TTC549 (cell line): Measurements from ENCODE around the gene SLC7A6.
A peak's percentile ranks its signal among the peaks of the same experiment; 100 is the strongest.

Source experiments
- FAIRE-seq: peaks from 2 replicates; lab custom pipeline; 2012; peaks lifted over from hg19 to GRCh38; lab: Jason Lieb, UNC

SLC7A6 gene

DNA sequence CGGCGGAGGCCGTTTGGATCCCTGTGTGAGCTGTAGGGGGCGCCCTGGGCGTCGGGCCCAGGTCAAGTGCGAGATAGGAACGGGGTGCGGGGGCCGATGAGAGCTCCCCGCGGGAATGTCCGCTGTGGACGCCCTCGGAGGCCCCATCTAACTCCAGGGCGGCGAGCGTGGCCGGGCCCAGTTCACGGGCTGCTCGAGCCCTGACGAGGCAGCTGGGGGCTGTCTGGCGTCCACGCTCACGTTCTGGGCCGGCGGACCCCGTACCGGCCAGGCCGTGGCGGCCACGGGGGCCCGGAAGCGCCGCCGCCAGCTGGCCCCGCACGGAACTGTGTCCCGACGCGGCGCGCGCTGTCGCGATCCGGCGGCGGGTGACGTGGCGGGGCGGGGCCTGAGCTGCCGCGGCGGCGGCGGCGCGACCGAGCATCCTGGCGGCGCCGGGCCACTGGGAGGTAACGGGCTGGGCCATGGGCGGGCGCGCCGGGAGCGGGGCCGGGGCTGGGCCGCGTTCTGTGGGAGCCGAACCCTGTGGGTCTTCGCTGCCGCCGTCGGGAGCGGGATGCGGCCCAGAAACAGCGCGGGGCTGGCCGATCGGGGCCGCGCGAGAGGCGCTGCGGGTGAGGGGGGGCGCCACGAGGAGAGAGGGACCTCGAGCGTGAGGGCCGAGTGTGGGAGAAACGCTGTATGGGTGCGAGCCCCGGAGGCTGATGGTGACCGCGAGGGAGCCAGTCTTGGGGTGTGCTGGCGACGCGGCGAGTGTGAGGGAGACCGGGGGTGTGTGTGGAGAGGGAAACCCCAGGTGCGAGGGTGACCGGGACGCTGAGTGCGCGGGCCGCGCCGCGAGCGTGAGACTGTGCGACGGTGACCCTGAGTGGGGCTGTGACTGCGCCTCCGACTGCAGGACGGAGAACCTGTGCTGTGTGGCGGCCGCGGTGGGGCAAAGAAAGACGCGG, at the start of gene SLC7A6:
SLC7A6 (plus strand) TSS at position 399 of the 950 bp plus-strand sequence. CDS start 10,201 bp downstream, outside the sequence.
- FAIRE-seq: no peak

GRCh38 chr16:68214726-68215125, 49.6 kb upstream of the SLC7A6 start:
- FAIRE-seq: no peak

GRCh38 chr16:68215302-68215701, 49.0 kb upstream of the SLC7A6 start:
- FAIRE-seq: no peak

DNA sequence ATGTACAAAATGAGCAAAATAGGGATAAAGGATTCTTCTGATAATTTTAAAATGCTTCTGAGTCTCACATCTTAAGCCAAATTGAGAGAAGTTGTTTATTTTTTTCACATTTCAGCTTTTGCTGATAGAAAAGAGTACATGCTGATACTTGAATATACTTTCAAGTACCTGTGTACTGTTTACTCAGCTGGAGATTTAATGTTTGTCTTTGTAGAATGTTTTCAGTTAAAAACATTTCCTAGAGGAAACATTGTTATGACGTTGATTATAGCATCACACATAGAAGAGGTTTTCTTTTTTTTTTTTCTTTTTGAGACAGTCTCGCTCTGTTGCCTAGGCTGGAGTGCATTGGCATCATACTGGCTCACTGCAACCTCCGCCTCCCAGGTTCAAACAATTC, 48.1 kb upstream of the SLC7A6 start:
- FAIRE-seq: no peak

GRCh38 chr16:68217506-68217905, 46.8 kb upstream of the SLC7A6 start:
- no peak for FAIRE-seq

- no peak for FAIRE-seq
Measured at GRCh38 chr16:68219725-68220351, 44.5 kb upstream of the SLC7A6 start.

- no peak for FAIRE-seq
Measured at GRCh38 chr16:68223072-68223471, 41.3 kb upstream of the SLC7A6 start.

DNA sequence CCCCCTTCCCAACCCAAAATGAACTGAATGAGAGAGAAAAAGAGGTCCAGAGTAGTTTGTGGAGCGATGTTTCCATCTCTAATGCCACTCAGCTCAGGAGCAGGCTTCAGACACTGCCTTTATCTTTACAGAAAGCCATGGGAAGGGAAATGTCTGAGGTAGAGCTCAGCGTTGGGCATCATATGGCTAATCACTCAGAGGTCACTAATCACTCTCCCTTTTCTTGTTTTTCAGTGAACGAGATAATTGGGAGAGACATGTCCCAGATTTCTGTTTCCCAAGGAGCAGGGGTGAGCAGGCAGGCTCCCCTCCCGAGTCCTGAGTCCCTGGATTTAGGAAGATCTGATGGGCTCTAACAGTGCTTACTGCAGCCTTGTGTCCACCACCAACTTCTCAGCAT, 38.2 kb upstream of the SLC7A6 start:
- FAIRE-seq: no peak

GRCh38 chr16:68227183-68227793, 37.0 kb upstream of the SLC7A6 start:
- FAIRE-seq: no peak

- FAIRE-seq: no peak
Measured at GRCh38 chr16:68227850-68228553, 36.3 kb upstream of the SLC7A6 start.

GRCh38 chr16:68228652-68229051, 35.7 kb upstream of the SLC7A6 start:
- no peak for FAIRE-seq

- FAIRE-seq: peak; percentile 78
Measured at GRCh38 chr16:68229431-68230175, 34.7 kb upstream of the SLC7A6 start.

DNA sequence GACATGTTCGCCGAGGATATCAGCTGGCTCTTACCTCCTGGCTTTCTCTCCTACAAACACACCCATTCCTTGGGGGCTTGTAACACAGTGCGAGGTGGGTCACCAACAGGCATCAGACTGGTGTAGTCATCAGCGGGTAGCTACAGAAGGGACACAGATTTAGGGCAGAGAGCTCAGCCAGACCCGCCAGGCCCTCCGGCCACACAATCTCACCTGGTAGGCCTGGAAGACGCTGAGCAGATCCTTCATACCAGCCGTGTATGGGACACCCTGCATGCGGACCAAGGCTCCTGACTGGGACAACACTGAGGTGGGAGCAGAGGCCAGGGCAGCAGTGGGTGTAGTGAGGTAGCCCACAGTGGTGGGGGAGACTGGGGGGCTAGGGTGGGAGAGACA, 34.2 kb upstream of the SLC7A6 start:
- FAIRE-seq: no peak

DNA sequence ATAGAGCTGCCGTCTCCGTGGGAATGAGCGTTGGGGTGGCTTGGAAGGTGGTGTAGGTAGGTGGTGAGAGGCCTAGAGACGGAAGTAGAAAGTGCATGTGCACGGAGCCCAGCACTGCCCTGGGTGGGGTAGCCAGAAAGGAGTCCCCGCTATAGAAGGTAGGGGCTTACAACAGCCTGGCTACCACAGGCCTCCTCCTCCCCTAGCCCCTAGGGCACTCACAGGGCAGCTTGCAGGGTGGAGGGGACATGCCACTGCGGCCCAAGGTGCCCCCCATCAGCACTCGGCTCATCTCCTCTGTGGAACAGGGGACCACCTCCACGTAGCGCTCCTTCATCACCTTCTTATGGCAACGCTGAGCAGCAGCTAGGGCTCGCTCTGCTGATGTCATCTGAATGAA, 33.4 kb upstream of the SLC7A6 start:
- FAIRE-seq: no peak

DNA sequence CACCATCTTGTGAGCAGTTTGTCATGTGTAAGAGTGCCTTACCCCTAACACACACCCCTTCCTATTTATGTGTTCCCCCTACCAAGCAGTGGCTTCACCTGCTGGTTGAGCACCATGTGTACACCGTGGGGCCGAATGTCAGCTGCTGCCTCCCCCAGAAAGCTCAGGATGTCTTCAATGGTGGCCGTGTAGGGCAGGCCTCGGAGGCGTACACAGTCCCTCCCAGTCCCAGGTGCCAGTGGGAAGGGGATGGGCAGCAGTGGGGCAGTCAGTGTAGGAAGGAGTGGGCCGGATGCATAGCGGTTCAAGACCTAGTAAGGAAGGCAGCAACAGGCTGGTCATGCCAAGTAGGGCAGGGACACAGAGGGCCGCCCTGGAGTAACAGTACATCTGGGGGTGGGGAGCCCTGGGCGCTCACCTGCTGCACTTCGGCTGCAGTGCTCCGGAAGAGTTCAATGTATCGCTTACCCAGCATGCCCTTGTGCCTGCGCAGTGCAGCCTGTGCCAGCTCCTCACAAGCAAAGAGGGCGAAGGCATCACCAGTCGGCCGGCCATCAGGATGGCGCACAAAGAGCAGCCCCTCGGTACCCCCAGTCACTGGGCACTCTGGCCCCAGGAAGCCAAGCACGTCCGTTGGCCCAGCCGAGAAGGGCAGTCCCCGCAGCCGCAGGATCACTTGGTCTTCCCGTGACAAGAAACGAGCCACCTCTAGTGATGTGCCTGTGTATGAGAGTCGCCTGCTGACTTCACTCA, 32.8 kb upstream of the SLC7A6 start:
- FAIRE-seq: no peak

GRCh38 chr16:68232335-68232734, 32.0 kb upstream of the SLC7A6 start:
- FAIRE-seq: no peak

DNA sequence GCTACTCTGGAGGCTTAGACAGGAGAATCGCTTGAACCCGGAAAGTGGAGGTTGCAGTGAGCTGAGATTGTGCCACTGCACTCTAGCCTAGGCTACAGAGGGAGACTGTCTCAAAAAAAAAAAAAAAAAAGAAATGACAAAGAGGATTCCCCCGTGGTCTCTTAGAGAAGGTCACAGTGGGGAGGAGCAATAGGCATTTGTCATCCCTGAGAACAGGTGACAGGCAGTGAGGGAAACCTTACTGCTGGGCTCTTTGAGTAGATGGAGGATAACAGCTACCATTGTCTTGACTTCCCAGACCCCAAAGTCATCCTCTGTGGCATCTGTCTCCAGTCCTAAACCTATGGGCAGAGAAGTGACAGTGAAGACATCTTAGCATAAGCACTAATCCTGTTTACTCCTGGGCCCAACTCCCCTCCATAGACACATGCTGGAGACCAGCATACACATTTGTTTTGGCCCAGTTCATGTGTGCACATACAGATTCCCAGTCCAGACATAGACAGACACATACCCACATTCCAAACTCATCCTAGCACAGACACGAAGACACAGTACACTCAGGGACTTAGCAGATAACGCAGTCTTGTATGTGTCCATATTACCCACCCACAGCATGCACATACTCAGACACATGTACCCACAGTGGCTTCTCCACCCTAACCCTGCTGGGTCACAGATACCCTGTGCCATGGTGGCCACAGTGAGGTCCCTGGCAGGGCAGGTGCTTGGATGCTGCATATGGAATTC, 31.1 kb upstream of the SLC7A6 start:
- no peak for FAIRE-seq

DNA sequence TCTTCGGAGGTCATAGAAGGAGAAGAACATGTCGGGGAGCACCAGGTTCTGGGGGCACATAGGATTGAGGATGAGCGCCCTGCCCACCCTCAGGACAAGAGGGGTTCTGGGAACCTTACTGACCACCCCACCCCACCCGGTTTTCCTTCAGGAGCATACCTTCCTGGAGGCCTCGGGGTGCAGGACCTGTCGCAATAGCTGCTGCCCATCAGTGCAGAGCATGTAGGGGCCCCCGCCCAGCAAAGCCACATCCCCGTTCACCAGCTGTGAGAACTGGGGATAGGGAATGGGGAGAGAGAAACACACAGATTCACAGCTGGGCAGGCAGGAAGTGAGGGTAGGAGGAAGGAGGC, 30.5 kb upstream of the SLC7A6 start:
- FAIRE-seq: no peak

DNA sequence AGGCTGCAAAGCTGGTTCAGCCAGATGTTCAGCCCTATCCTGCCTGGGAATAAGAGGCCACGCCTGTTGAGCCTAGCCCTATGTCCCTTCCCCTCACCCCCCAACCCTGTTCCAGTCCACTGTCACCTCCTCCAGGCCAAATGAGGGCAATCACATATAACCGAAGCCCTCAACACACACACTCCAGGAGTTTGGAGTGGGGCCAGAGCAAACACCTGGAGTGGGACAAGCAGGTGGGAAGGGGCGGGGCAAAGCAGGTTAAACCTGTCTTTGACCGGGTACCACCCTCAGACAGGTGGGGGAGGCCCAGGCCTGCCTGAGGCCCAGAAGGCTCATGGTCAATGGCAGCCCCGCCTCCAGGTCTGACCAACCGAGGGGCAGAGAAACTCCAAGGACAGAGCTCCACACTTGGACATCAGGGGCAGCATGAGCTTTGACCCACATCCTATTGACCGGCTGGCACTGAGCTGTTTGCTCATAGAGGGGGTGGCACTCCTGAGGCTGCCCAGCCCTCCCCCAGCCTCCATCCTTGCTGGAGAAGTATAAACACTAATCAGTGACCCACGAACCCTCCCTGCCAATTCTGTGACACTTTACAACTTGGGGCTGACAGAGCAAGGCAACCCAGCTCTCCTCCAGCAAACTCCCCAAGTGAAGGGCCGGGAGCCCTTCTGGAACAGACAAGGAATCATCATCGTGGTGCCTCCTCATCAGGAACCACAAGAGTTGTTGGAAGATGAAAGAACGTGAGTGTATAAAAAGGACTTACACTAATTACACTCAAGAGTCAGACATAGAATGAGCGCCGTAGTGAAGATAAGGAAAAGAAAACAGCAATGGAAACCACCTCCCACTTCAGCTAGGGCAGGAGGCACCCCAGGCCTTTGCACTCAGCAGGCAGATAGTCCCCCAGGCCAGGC, 29.9 kb upstream of the SLC7A6 start:
- FAIRE-seq: no peak
